Measurements from ENCODE around the gene TRIM44. TPM values are rescaled to one million over a fixed set of nuclear protein-coding genes. Genes with fewer than 3 reads are reported as not detected.

Gene TRIM44
- total and polyA plus RNA-seq, 10 of the 15 experiments (the other 5 are each of a cell fraction or from before 2014, with no cell fraction given): 6.7 to 93.0 (median 27.6) TPM

DNA sequence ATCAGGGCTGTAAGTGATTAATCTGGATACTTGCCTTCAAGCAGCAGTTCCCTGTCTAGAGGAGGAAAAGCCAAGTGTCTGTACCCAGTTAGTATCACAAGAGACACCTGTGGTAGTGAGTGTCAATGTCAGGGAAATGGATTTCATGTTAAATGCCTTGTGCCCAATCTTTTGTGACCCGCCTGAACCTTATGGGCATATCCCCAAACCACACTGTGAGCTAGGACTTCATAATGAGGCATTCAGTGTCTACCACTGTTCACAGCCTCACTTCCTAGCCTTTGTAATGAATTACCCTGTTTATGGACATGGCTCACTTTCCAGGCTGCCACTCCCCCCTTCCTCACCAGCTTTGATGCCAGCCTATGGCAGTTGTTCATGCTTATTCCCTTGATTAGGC is 125.1 kb downstream of the TRIM44 start:
- TF ChIP-seq FOXM1 (IDR thresholded peaks at IDR 0.05; ENCODE audit: low read depth, low read length) (no peak), NFIC (IDR thresholded peaks at IDR 0.05; ENCODE audit: low read depth, low read length) (no peak), CBX5 (IDR thresholded peaks at IDR 0.05; ENCODE audit: low read depth) (no peak), JUND (IDR thresholded peaks at IDR 0.05; ENCODE audit: low read depth, low read length) (no peak), YBX1 (IDR thresholded peaks at IDR 0.05) (no peak), NBN (IDR thresholded peaks at IDR 0.05) (no peak), ZNF207 (IDR thresholded peaks at IDR 0.05; ENCODE audit: borderline replicate concordance) (no peak), MYB (IDR thresholded peaks at IDR 0.05; ENCODE audit: borderline replicate concordance, low read depth, low read length) (no peak), ZNF274 (IDR thresholded peaks at IDR 0.05; ENCODE audit: insufficient read depth, insufficient read length) (no peak), GATAD2B (conservative IDR thresholded peaks at IDR 0.05; ENCODE audit: low read depth) (no peak), STAT3 (IDR thresholded peaks at IDR 0.05; ENCODE audit: low read depth, low read length) (no peak), ZSCAN29 (IDR thresholded peaks at IDR 0.05) (no peak)
- TF ChIP-seq, protein P1, sequence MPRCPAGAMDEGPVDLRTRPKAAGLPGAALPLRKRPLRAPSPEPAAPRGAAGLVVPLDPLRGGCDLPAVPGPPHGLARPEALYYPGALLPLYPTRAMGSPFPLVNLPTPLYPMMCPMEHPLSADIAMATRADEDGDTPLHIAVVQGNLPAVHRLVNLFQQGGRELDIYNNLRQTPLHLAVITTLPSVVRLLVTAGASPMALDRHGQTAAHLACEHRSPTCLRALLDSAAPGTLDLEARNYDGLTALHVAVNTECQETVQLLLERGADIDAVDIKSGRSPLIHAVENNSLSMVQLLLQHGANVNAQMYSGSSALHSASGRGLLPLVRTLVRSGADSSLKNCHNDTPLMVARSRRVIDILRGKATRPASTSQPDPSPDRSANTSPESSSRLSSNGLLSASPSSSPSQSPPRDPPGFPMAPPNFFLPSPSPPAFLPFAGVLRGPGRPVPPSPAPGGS (IDR thresholded peaks at IDR 0.05; ENCODE audit: borderline replicate concordance, insufficient read depth, low read depth, low read length, poor library complexity, severe bottlenecking): no peak
- TF ChIP-seq, protein P2, sequence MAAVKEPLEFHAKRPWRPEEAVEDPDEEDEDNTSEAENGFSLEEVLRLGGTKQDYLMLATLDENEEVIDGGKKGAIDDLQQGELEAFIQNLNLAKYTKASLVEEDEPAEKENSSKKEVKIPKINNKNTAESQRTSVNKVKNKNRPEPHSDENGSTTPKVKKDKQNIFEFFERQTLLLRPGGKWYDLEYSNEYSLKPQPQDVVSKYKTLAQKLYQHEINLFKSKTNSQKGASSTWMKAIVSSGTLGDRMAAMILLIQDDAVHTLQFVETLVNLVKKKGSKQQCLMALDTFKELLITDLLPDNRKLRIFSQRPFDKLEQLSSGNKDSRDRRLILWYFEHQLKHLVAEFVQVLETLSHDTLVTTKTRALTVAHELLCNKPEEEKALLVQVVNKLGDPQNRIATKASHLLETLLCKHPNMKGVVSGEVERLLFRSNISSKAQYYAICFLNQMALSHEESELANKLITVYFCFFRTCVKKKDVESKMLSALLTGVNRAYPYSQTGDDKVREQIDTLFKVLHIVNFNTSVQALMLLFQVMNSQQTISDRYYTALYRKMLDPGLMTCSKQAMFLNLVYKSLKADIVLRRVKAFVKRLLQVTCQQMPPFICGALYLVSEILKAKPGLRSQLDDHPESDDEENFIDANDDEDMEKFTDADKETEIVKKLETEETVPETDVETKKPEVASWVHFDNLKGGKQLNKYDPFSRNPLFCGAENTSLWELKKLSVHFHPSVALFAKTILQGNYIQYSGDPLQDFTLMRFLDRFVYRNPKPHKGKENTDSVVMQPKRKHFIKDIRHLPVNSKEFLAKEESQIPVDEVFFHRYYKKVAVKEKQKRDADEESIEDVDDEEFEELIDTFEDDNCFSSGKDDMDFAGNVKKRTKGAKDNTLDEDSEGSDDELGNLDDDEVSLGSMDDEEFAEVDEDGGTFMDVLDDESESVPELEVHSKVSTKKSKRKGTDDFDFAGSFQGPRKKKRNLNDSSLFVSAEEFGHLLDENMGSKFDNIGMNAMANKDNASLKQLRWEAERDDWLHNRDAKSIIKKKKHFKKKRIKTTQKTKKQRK (IDR thresholded peaks at IDR 0.05; ENCODE audit: low read depth, low read length): no peak
- TF ChIP-seq, protein P3, sequence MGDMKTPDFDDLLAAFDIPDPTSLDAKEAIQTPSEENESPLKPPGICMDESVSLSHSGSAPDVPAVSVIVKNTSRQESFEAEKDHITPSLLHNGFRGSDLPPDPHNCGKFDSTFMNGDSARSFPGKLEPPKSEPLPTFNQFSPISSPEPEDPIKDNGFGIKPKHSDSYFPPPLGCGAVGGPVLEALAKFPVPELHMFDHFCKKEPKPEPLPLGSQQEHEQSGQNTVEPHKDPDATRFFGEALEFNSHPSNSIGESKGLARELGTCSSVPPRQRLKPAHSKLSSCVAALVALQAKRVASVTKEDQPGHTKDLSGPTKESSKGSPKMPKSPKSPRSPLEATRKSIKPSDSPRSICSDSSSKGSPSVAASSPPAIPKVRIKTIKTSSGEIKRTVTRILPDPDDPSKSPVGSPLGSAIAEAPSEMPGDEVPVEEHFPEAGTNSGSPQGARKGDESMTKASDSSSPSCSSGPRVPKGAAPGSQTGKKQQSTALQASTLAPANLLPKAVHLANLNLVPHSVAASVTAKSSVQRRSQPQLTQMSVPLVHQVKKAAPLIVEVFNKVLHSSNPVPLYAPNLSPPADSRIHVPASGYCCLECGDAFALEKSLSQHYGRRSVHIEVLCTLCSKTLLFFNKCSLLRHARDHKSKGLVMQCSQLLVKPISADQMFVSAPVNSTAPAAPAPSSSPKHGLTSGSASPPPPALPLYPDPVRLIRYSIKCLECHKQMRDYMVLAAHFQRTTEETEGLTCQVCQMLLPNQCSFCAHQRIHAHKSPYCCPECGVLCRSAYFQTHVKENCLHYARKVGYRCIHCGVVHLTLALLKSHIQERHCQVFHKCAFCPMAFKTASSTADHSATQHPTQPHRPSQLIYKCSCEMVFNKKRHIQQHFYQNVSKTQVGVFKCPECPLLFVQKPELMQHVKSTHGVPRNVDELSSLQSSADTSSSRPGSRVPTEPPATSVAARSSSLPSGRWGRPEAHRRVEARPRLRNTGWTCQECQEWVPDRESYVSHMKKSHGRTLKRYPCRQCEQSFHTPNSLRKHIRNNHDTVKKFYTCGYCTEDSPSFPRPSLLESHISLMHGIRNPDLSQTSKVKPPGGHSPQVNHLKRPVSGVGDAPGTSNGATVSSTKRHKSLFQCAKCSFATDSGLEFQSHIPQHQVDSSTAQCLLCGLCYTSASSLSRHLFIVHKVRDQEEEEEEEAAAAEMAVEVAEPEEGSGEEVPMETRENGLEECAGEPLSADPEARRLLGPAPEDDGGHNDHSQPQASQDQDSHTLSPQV (IDR thresholded peaks at IDR 0.05): no peak
- FAIRE-seq (no peak), DNase-seq (ENCODE audit: low read depth, low spot score) (no peak), ATAC-seq (no peak)
- H3K4me1 ChIP-seq (ENCODE audit: control insufficient read depth, insufficient read depth, low read length): peaks cover 15% of the 10 kb centered on the region
- no peaks in the 10 kb centered on the region for H3K27me3 ChIP-seq (replicated peaks in 1 of 2; ENCODE audit: control insufficient read depth in 2 of 2, insufficient read depth in 2 of 2, low read length in 1 of 2)
- peaks cover 1 to 3% of the 10 kb centered on the region in 2 experiments; a peak in 1 of 4 replicates for H3K36me3 ChIP-seq (ENCODE audit: control insufficient read depth in 2 of 2, insufficient read depth in 2 of 2, low read length in 1 of 2)
- no peak overlapping the region for H3K4me2 ChIP-seq (ENCODE audit: control insufficient read depth, insufficient read depth)
- SMC1A ChIA-PET (ENCODE audit: uncharacterized antibody, unreplicated experiment): interaction anchor here (1.4 to 3.7 kb wide), 3 partner anchors 11 to 34 kb away, joined by 3 to 21 read pairs (median 15); no protein-coding TSS in a partner anchor
- intact Hi-C loops (cut with micrococcal nuclease; ENCODE audit: unreplicated experiment) (no loop called here), in situ Hi-C loops (cut with MboI) (no loop called here)
- H4K20me1 ChIP-seq (ENCODE audit: control insufficient read depth, insufficient read depth): peaks cover 3% of the 10 kb centered on the region; the same call in 1 of the 2 replicates
- H2AFZ ChIP-seq (ENCODE audit: control insufficient read depth, low read depth, low read length): no peak overlapping the region
- RAD21 ChIA-PET (ENCODE audit: unreplicated experiment): interaction anchor here (1.1 kb wide), 1 partner anchor 34 kb away, joined by 3 read pairs; no protein-coding TSS in a partner anchor
- CTCF ChIA-PET: interaction anchor here (1.7 to 1.8 kb wide), 2 partner anchors 26 to 35 kb away, joined by 4 read pairs; no protein-coding TSS in a partner anchor
- 100% methylated on average over 1 of the region's 1 CpG for WGBS (ENCODE audit: insufficient coverage, insufficient replicate concordance, low lambda C conversion rate, missing lambda C conversion rate)
- H3K27ac ChIP-seq (ENCODE audit: control insufficient read depth, insufficient read depth): no peak overlapping the region
- POLR2A ChIA-PET: no interaction called here
- BruUV-seq (replicated peaks): no TSS peak
- H3K9me3 ChIP-seq (replicated peaks; ENCODE audit: control insufficient read depth, insufficient read depth, low read length): no peaks in the 10 kb centered on the region
- no peak overlapping the region for H3K9ac ChIP-seq (ENCODE audit: control insufficient read depth, insufficient read depth, low read length)
- H3K79me2 ChIP-seq (ENCODE audit: control insufficient read depth, insufficient read depth, low read length): peaks cover 8% of the 10 kb centered on the region
- H3K4me3 ChIP-seq: no peak overlapping the region
